Stimulated activated naive CD8-positive, alpha-beta T cell treated with anti-CD3 and anti-CD28 coated beads, Interleukin-15, Interleukin-2, amounts not matched to agents 100 ng/mL and 50 ng/mL, for 24 hours (primary cell): ENCODE measurements around the gene WDFY3.

Source experiments
- H3K27ac Mint-ChIP-seq: one replicate; pipeline ENCODE4 v1.8.0; 2021; ENCODE audit warnings: mild to moderate bottlenecking, mixed read lengths
- H3K27me3 Mint-ChIP-seq: one replicate; pipeline ENCODE4 v1.8.0; 2021; ENCODE audit warnings: mixed read lengths
- H3K36me3 Mint-ChIP-seq: one replicate; pipeline ENCODE4 v1.8.0; 2021; ENCODE audit warnings: low read depth, mixed read lengths
- H3K4me1 Mint-ChIP-seq: one replicate; pipeline ENCODE4 v1.8.0; 2021; ENCODE audit warnings: low read depth, mixed read lengths
- H3K4me3 Mint-ChIP-seq: one replicate; pipeline ENCODE4 v1.8.0; 2021; ENCODE audit warnings: mild to moderate bottlenecking, mixed read lengths
- H3K9me3 Mint-ChIP-seq: one replicate; pipeline ENCODE4 v1.8.0; 2021; ENCODE audit warnings: mixed read lengths

Gene WDFY3

GRCh38 chr4:84931961-84932360, 34.5 kb downstream of the WDFY3 start:
- Mint-ChIP-seq H3K27ac (no peak overlapping the region), H3K9me3 (peaks cover 5% of the 10 kb centered on the region)

GRCh38 chr4:84931274-84931673, 35.2 kb downstream of the WDFY3 start:
- H3K4me1 Mint-ChIP-seq = no peaks in the 10 kb centered on the region
- H3K9me3 Mint-ChIP-seq = peaks cover 5% of the 10 kb centered on the region
- no peaks in the 10 kb centered on the region for H3K36me3 Mint-ChIP-seq
- no peaks in the 10 kb centered on the region for H3K27me3 Mint-ChIP-seq
- no peak overlapping the region for H3K4me3 Mint-ChIP-seq
- no peak overlapping the region for H3K27ac Mint-ChIP-seq

More at GRCh38 chr4:84931961-84932360, 34.5 kb downstream of the WDFY3 start:
- Mint-ChIP-seq H3K27me3 (no peaks in the 10 kb centered on the region), H3K36me3 (no peaks in the 10 kb centered on the region), H3K4me1 (no peaks in the 10 kb centered on the region), H3K4me3 (no peak overlapping the region)

- Mint-ChIP-seq H3K27me3 (no peaks in the 10 kb centered on the region), H3K9me3 (no peaks in the 10 kb centered on the region), H3K36me3 (no peaks in the 10 kb centered on the region), H3K4me3 (no peak overlapping the region), H3K27ac (no peak overlapping the region), H3K4me1 (no peaks in the 10 kb centered on the region)
Measured at GRCh38 chr4:84928089-84928488, 38.4 kb downstream of the WDFY3 start.

- H3K4me3 Mint-ChIP-seq = no peak overlapping the region
- H3K4me1 Mint-ChIP-seq = no peaks in the 10 kb centered on the region
- H3K27ac Mint-ChIP-seq = no peak overlapping the region
- H3K36me3 Mint-ChIP-seq = no peaks in the 10 kb centered on the region
- no peaks in the 10 kb centered on the region for H3K27me3 Mint-ChIP-seq
- no peaks in the 10 kb centered on the region for H3K9me3 Mint-ChIP-seq
Measured at GRCh38 chr4:84927428-84927827, 39.1 kb downstream of the WDFY3 start.

- H3K27me3 Mint-ChIP-seq = no peaks in the 10 kb centered on the region
- H3K27ac Mint-ChIP-seq = no peak overlapping the region
- H3K4me1 Mint-ChIP-seq = no peaks in the 10 kb centered on the region
- H3K9me3 Mint-ChIP-seq = no peaks in the 10 kb centered on the region
- H3K36me3 Mint-ChIP-seq = no peaks in the 10 kb centered on the region
- no peak overlapping the region for H3K4me3 Mint-ChIP-seq
Measured at GRCh38 chr4:84925558-84925957, 40.9 kb downstream of the WDFY3 start.

- H3K27ac Mint-ChIP-seq = no peak overlapping the region
- H3K9me3 Mint-ChIP-seq = no peaks in the 10 kb centered on the region
- no peak overlapping the region for H3K4me3 Mint-ChIP-seq
- no peaks in the 10 kb centered on the region for H3K27me3 Mint-ChIP-seq
- H3K36me3 Mint-ChIP-seq = no peaks in the 10 kb centered on the region
- H3K4me1 Mint-ChIP-seq = no peaks in the 10 kb centered on the region
Measured at GRCh38 chr4:84924434-84924833, 42.1 kb downstream of the WDFY3 start.

GRCh38 chr4:84920617-84921016, 45.9 kb downstream of the WDFY3 start:
- Mint-ChIP-seq H3K9me3 (no peaks in the 10 kb centered on the region), H3K27me3 (no peaks in the 10 kb centered on the region), H3K4me1 (no peaks in the 10 kb centered on the region), H3K27ac (no peak overlapping the region), H3K4me3 (no peak overlapping the region), H3K36me3 (no peaks in the 10 kb centered on the region)

GRCh38 chr4:84917869-84918600, 48.5 kb downstream of the WDFY3 start:
- Mint-ChIP-seq H3K4me1 (no peaks in the 10 kb centered on the region), H3K4me3 (no peak overlapping the region), H3K27me3 (no peaks in the 10 kb centered on the region), H3K36me3 (no peaks in the 10 kb centered on the region), H3K27ac (no peak overlapping the region), H3K9me3 (no peaks in the 10 kb centered on the region)

- Mint-ChIP-seq H3K4me1 (no peaks in the 10 kb centered on the region), H3K36me3 (no peaks in the 10 kb centered on the region), H3K27ac (no peak overlapping the region), H3K9me3 (no peaks in the 10 kb centered on the region), H3K4me3 (no peak overlapping the region), H3K27me3 (no peaks in the 10 kb centered on the region)
Measured at GRCh38 chr4:84917086-84917821, 49.2 kb downstream of the WDFY3 start.

- Mint-ChIP-seq H3K4me1 (no peaks in the 10 kb centered on the region), H3K27me3 (no peaks in the 10 kb centered on the region), H3K9me3 (no peaks in the 10 kb centered on the region), H3K27ac (no peak overlapping the region), H3K4me3 (no peak overlapping the region), H3K36me3 (no peaks in the 10 kb centered on the region)
Measured at GRCh38 chr4:84916227-84916626, 50.3 kb downstream of the WDFY3 start.

- Mint-ChIP-seq H3K27ac (no peak overlapping the region), H3K27me3 (no peaks in the 10 kb centered on the region), H3K4me1 (no peaks in the 10 kb centered on the region), H3K4me3 (no peak overlapping the region), H3K36me3 (no peaks in the 10 kb centered on the region), H3K9me3 (no peaks in the 10 kb centered on the region)
Measured at GRCh38 chr4:84915396-84915780, 51.1 kb downstream of the WDFY3 start.

GRCh38 chr4:84914686-84915395, 51.6 kb downstream of the WDFY3 start:
- H3K36me3 Mint-ChIP-seq = no peaks in the 10 kb centered on the region
- H3K27ac Mint-ChIP-seq = no peak overlapping the region

GRCh38 chr4:84913176-84913575, 53.3 kb downstream of the WDFY3 start:
- no peaks in the 10 kb centered on the region for H3K4me1 Mint-ChIP-seq
- no peaks in the 10 kb centered on the region for H3K9me3 Mint-ChIP-seq

More at GRCh38 chr4:84914686-84915395, 51.6 kb downstream of the WDFY3 start:
- Mint-ChIP-seq H3K9me3 (no peaks in the 10 kb centered on the region), H3K4me1 (no peaks in the 10 kb centered on the region), H3K27me3 (no peaks in the 10 kb centered on the region), H3K4me3 (no peak overlapping the region)

GRCh38 chr4:84912741-84913140, 53.7 kb downstream of the WDFY3 start:
- Mint-ChIP-seq H3K27me3 (no peaks in the 10 kb centered on the region), H3K4me3 (no peak overlapping the region)

More at GRCh38 chr4:84913176-84913575, 53.3 kb downstream of the WDFY3 start:
- Mint-ChIP-seq H3K4me3 (no peak overlapping the region), H3K27me3 (no peaks in the 10 kb centered on the region), H3K27ac (no peak overlapping the region), H3K36me3 (no peaks in the 10 kb centered on the region)

GRCh38 chr4:84908876-84909275, 57.6 kb downstream of the WDFY3 start:
- Mint-ChIP-seq H3K4me1 (no peaks in the 10 kb centered on the region), H3K9me3 (no peaks in the 10 kb centered on the region), H3K27me3 (no peaks in the 10 kb centered on the region), H3K4me3 (no peak overlapping the region), H3K27ac (no peak overlapping the region), H3K36me3 (no peaks in the 10 kb centered on the region)

More at GRCh38 chr4:84912741-84913140, 53.7 kb downstream of the WDFY3 start:
- Mint-ChIP-seq H3K9me3 (no peaks in the 10 kb centered on the region), H3K27ac (no peak overlapping the region), H3K4me1 (no peaks in the 10 kb centered on the region), H3K36me3 (no peaks in the 10 kb centered on the region)
